GM18511 (cell line): ENCODE results near the gene SLC5A7.

ENCODE experiments used
- ATAC-seq: cut with Tn5 transposase; IDR thresholded peaks from one replicate; pipeline ENCODE4 v1.9.1; 2021; ENCODE audit warnings: mild to moderate bottlenecking, moderate library complexity; ENCODE audit not compliant: unreplicated experiment

Gene SLC5A7

DNA sequence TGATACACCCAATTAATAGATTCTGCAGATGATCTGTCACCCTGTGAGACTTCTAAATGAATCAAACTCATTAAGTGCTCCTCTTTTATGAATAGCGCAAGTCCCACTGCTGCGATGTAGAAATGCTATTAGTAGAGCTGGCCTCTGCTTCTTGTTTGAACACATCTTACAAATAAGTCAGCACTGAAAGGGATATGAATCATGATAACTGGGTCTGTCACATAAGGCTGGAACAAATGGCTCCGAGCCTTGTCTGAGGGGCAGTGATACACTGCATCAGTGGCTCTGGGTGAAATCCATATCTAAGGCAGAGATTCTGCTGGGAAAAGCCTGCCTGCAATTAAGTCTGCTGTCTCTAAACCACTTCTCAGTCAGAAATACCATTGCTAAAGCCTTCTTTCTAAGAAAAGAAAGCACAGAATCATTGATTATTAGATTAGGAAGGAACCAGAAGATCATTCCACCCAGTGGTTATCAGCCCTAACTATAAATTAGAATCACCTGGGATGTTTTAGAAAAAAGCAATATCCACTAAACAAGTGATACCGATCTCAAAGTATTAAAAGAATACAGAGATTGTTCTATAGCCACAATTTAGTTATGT, 75.2 kb downstream of the SLC5A7 start:
- ATAC-seq, result no peak
